K562 (cell line): ENCODE results near the gene GPATCH4. TPM values are rescaled to one million over a fixed set of nuclear protein-coding genes. Genes with fewer than 3 reads are reported as not detected.
A peak's percentile ranks its signal among the peaks of the same experiment; 100 is the strongest.

Experiments used
- ATAC-seq: fragments of 200-7000 bp; cut with Tn5 transposase; 3 replicates; pipeline ENCODE4 v1.9.1; 2020; ENCODE audit warnings: moderate library complexity
- BruUV-seq: library from RNA; stranded (reverse); fragments of 400-500 nt; replicated peaks from 2 replicates; lab custom pipeline; 2021; lab: Mats Ljungman, UMichigan
- CTCF ChIA-PET: fragments of 300-600 bp; formaldehyde crosslinking; extraction: SDS; loops from one replicate; lab custom pipeline; 2021; ENCODE audit warnings: low intra/inter-chr PET ratio; lab: Yijun Ruan, JAX
- POLR2A ChIA-PET: fragments of 300-600, 350-650 bp; sonication (Branson Sonifier 250); formaldehyde crosslinking; extraction: SDS; loops from one replicate; lab custom pipeline; 2021; ENCODE audit warnings: antibody characterized with exemption, inconsistent platforms; lab: Yijun Ruan, JAX
- DNase-seq, 4 experiments: peaks; one replicate each; pipeline versions ENCODE4 v3.0.0 to v3.0.0-alpha.2; 2011 to 2018; ENCODE audit warnings: low spot score in 3 of 4, mixed read lengths in 3 of 4; ENCODE audit errors: extremely low read depth in 1 of 4
- FAIRE-seq: peaks from 2 replicates; lab custom pipeline; 2011; peaks lifted over from hg19 to GRCh38; lab: Jason Lieb, UNC
- H2AFZ ChIP-seq: 2 replicates; pipeline ENCODE4 v1.6.0; 2011; ENCODE audit warnings: low read depth, low read length, control low read depth, inconsistent platforms
- H3K27ac ChIP-seq: fragments of 200-600 bp; 3 replicates; pipeline ENCODE4 v1.8.0; 2011; ENCODE audit warnings: low read depth, mild to moderate bottlenecking, control low read depth, inconsistent platforms, low read length, moderate library complexity, mixed read lengths; ENCODE audit errors: extremely low read depth
- H3K27me3 ChIP-seq, 2 experiments: fragments of 300-600 bp in 1 of 2; 2 replicates in 1 of 2; 3 replicates in 1 of 2; pipeline versions ENCODE4 v1.6.0 to v1.8.0; 2011; ENCODE audit warnings: inconsistent platforms in 2 of 2, low read length in 2 of 2, mild to moderate bottlenecking in 1 of 2, mixed read lengths in 1 of 2, moderate library complexity in 1 of 2; ENCODE audit not compliant: control insufficient read depth in 2 of 2, insufficient read depth in 2 of 2
- H3K36me3 ChIP-seq: fragments of 300-600 bp; 3 replicates; pipeline ENCODE4 v1.8.0; 2011; ENCODE audit warnings: mild to moderate bottlenecking, low read length, inconsistent platforms; ENCODE audit not compliant: control insufficient read depth, insufficient read depth
- H3K4me1 ChIP-seq, 2 experiments: fragments of 200-600 bp in 1 of 2; replicated peaks in 1 of 2; 2 replicates in 1 of 2; 3 replicates in 1 of 2; pipeline versions ENCODE4 v1.5.1 to v1.8.0; 2011; ENCODE audit warnings: inconsistent platforms in 2 of 2, low read length in 2 of 2, mild to moderate bottlenecking in 1 of 2, mixed read lengths in 1 of 2, moderate library complexity in 1 of 2; ENCODE audit not compliant: control insufficient read depth in 2 of 2, insufficient read depth in 2 of 2
- H3K4me2 ChIP-seq: 2 replicates; pipeline ENCODE4 v1.6.1; 2011; ENCODE audit warnings: low read length, control low read depth, inconsistent platforms, mixed read lengths; ENCODE audit not compliant: insufficient read depth
- H3K4me3 ChIP-seq: fragments of 200-600 bp; sonication (generic), shearing (Covaris generic); 2 replicates; pipeline ENCODE4 v1.5.1; 2016; ENCODE audit warnings: control low read depth, inconsistent platforms
- H3K79me2 ChIP-seq: fragments of 200-600 bp; 3 replicates; pipeline ENCODE4 v1.8.0; 2011; ENCODE audit warnings: low read length, inconsistent platforms; ENCODE audit not compliant: control insufficient read depth, insufficient read depth
- H3K9ac ChIP-seq, 2 experiments: 2 replicates each; pipeline versions ENCODE4 v1.6.0 to v1.6.1; 2011; ENCODE audit warnings: low read depth in 2 of 2, low read length in 2 of 2, control low read depth in 1 of 2, inconsistent platforms in 1 of 2, mild to moderate bottlenecking in 1 of 2, mixed read lengths in 1 of 2; ENCODE audit not compliant: insufficient read depth in 1 of 2
- H3K9me1 ChIP-seq: one replicate; pipeline ENCODE4 v1.6.0; 2011; ENCODE audit warnings: inconsistent platforms, mild to moderate bottlenecking, low read length, moderate library complexity; ENCODE audit not compliant: control insufficient read depth, insufficient read depth
- H3K9me3 ChIP-seq: replicated peaks from 2 replicates; pipeline ENCODE4 v1.5.1; 2011; ENCODE audit warnings: low read depth, low read length, inconsistent platforms; ENCODE audit not compliant: control insufficient read depth, insufficient read depth
- H4K20me1 ChIP-seq: replicated peaks from 2 replicates; pipeline ENCODE4 v1.6.1; 2011; ENCODE audit warnings: low read length, inconsistent platforms, mixed read lengths; ENCODE audit not compliant: control insufficient read depth, insufficient read depth
- ATF1 ChIP-seq, 2 experiments: fragments of 450-650 bp in 1 of 2; IDR thresholded peaks; 2 replicates each; pipeline ENCODE4 v1.6.1; 2016; ENCODE audit warnings: missing compliant biosample characterization in 1 of 2, missing genetic modification characterization in 1 of 2
- BRCA1 ChIP-seq, 2 experiments: fragments of 450-650 bp in 1 of 2; sonication (generic) in 1 of 2; formaldehyde crosslinking in 1 of 2; IDR thresholded peaks; 2 replicates each; pipeline versions ENCODE4 v1.5.0 to v1.6.1; 2017 to 2020; ENCODE audit warnings: mild to moderate bottlenecking in 1 of 2, missing genetic modification reagents in 1 of 2
- FOSL1 ChIP-seq: fragments of 200-800 bp; sonication (Bioruptor generic); conservative IDR thresholded peaks from 2 replicates; pipeline ENCODE4 v1.6.1; 2016; ENCODE audit warnings: missing genetic modification characterization, missing compliant biosample characterization
- FOXA1 ChIP-seq: fragments of 450-650 bp; IDR thresholded peaks from 2 replicates; pipeline ENCODE4 v1.6.1; 2016; ENCODE audit warnings: mild to moderate bottlenecking, borderline replicate concordance
- HLTF ChIP-seq: fragments of 450-650 bp; IDR thresholded peaks from 2 replicates; pipeline ENCODE4 v1.6.1; 2016
- IFI16 ChIP-seq: fragments of 250-450 bp; sonication (Bioruptor Pico); IDR thresholded peaks from 2 replicates; pipeline ENCODE4 v2.1.2; 2022; ENCODE audit warnings: mild to moderate bottlenecking, inconsistent platforms
- NEUROD1 ChIP-seq: fragments of 150-350 bp; IDR thresholded peaks from 2 replicates; pipeline ENCODE4 v1.6.1; 2014; ENCODE audit warnings: borderline replicate concordance, low read length, low read depth; ENCODE audit not compliant: partially characterized antibody
- RBBP5 ChIP-seq: fragments of 200-600 bp; sonication (generic); IDR thresholded peaks from 2 replicates; pipeline ENCODE4 v1.6.1; 2012; ENCODE audit warnings: borderline replicate concordance, mild to moderate bottlenecking, low read length, control low read depth, inconsistent platforms; ENCODE audit not compliant: insufficient read depth, poor library complexity, severe bottlenecking
- SMARCA4 ChIP-seq: fragments of 450-650 bp; IDR thresholded peaks from 2 replicates; pipeline ENCODE4 v1.6.1; 2016
- STAT6 ChIP-seq: sonication (generic); formaldehyde crosslinking; IDR thresholded peaks from 2 replicates; pipeline ENCODE4 v1.8.1; 2023; ENCODE audit warnings: mild to moderate bottlenecking, missing genetic modification reagents
- TAF7 ChIP-seq: fragments of 450-650 bp; IDR thresholded peaks from 2 replicates; pipeline ENCODE4 v1.6.1; 2016; ENCODE audit warnings: missing genetic modification characterization, missing compliant biosample characterization
- U2AF1 ChIP-seq: fragments of 200-400 bp; formaldehyde crosslinking; optimal IDR thresholded peaks from 2 replicates; pipeline ENCODE3; 2017; ENCODE audit warnings: mild to moderate bottlenecking, low read depth, low read length, moderate library complexity
- ZBTB12 ChIP-seq: fragments of 250-450 bp; sonication (Bioruptor Pico); IDR thresholded peaks from 2 replicates; pipeline ENCODE4 v1.4.0; 2020
- ZFPM2 ChIP-seq: fragments of 250-450 bp; sonication (Bioruptor Pico); IDR thresholded peaks from 2 replicates; pipeline ENCODE4 v1.5.1; 2022; ENCODE audit warnings: mild to moderate bottlenecking
- ZNF184 ChIP-seq: sonication (generic); formaldehyde crosslinking; IDR thresholded peaks from 2 replicates; pipeline ENCODE4 v1.5.0; 2020; ENCODE audit warnings: missing genetic modification reagents
- ZNF253 ChIP-seq: fragments of 250-450 bp; sonication (Bioruptor Pico); conservative IDR thresholded peaks from 2 replicates; pipeline ENCODE4 v1.6.1; 2021; ENCODE audit warnings: mild to moderate bottlenecking
- WGBS: fragments of 100-300 bp; shearing (Covaris generic); methylation state at CpG from one replicate; pipeline ENCODE4 v1.1.6; 2016; ENCODE audit warnings: low coverage, mixed read lengths; ENCODE audit not compliant: insufficient coverage; ENCODE audit errors: missing lambda C conversion rate; 5-methylcytosine and 5-hydroxymethylcytosine counted together
- in situ Hi-C: fragments of 300-500 bp; cut with MboI; formaldehyde crosslinking; loops from 4 replicates; pipeline ENCODE4 v1.15.0; 2018; ENCODE audit warnings: inconsistent platforms, mixed read lengths
- intact Hi-C: fragments of 100-400 bp; cut with micrococcal nuclease; formaldehyde crosslinking; loops from 2 replicates; pipeline ENCODE4 v1.14.2; 2022
- polyA plus RNA-seq, 8 experiments: library from polyadenylated mRNA; depleted of rRNA in 4 of 8; stranded (reverse) in 5 of 8; unstranded in 3 of 8; fragments of >200 nt; fragmentation: Nextera tagmentation in 2 of 8; fragmentation: Illumina TruSeq in 1 of 8; extraction: Ambion mirVana in 2 of 8; extraction: Trizol in 1 of 8; gene quantifications; 2 replicates each; pipeline versions ENCODE4 v1.2.1 to v1.2.3, GENCODE V29; 2011 to 2014; ENCODE audit warnings: inconsistent platforms in 1 of 8, missing spikeins in 1 of 8
- total RNA-seq, 7 experiments: library from RNA; depleted of rRNA in 6 of 7; stranded (reverse); fragments of >200 nt in 6 of 7; fragmentation: Illumina TruSeq in 2 of 7; extraction: Trizol in 2 of 7; gene quantifications; 2 replicates each; pipeline versions ENCODE4 v1.2.1 to v1.2.3, GENCODE V29; 2011 to 2021; ENCODE audit warnings: low replicate concordance in 1 of 7
- TF ChIP-seq, protein P1 (sequence below): fragments of 250-450 bp; sonication (Bioruptor Pico); IDR thresholded peaks from 2 replicates; pipeline ENCODE4 v1.5.0; 2022; ENCODE audit warnings: mild to moderate bottlenecking

GPATCH4 gene
- total and polyA plus RNA-seq, 9 of the 15 experiments (the other 6 are each of a cell fraction or from before 2014, with no cell fraction given), result 43.7 to 105 (median 76.5) TPM

GRCh38 chr1:156582388-156583017 is 18.8 kb downstream of the GPATCH4 start:
- Histone ChIP-seq H2AFZ (no peak overlapping the region), H3K79me2 (no peaks in the 10 kb centered on the region), H4K20me1 (no peaks in the 10 kb centered on the region), H3K9me1 (no peaks in the 10 kb centered on the region), H3K4me2 (no peak overlapping the region), H3K4me3 (no peak overlapping the region), H3K4me1 (peaks cover 0 to 10% of the 10 kb centered on the region in 2 experiments; a peak in 4 of 5 replicates), H3K9ac (peak overlapping the region in 1 of 2 experiments; percentile 55; a peak in 1 of 4 replicates), H3K27me3 (no peaks in the 10 kb centered on the region), H3K27ac (no peak overlapping the region), H3K36me3 (no peaks in the 10 kb centered on the region), H3K9me3 (no peaks in the 10 kb centered on the region)
- CTCF ChIA-PET, result interaction anchor here (4.6 kb wide), 1 partner anchor 26 kb away, joined by 77 read pairs; no protein-coding TSS in a partner anchor
- in situ Hi-C loops, result no loop called here
- POLR2A ChIA-PET, result interaction anchor here (0.6 to 1.1 kb wide), 4 partner anchors 8 to 79 kb away, joined by 3 to 4 read pairs (median 4); no protein-coding TSS in a partner anchor
- ATAC-seq, result no peak
- WGBS, result 45% methylated on average over 9 of the region's 9 CpGs
- TF ChIP-seq, protein P1, sequence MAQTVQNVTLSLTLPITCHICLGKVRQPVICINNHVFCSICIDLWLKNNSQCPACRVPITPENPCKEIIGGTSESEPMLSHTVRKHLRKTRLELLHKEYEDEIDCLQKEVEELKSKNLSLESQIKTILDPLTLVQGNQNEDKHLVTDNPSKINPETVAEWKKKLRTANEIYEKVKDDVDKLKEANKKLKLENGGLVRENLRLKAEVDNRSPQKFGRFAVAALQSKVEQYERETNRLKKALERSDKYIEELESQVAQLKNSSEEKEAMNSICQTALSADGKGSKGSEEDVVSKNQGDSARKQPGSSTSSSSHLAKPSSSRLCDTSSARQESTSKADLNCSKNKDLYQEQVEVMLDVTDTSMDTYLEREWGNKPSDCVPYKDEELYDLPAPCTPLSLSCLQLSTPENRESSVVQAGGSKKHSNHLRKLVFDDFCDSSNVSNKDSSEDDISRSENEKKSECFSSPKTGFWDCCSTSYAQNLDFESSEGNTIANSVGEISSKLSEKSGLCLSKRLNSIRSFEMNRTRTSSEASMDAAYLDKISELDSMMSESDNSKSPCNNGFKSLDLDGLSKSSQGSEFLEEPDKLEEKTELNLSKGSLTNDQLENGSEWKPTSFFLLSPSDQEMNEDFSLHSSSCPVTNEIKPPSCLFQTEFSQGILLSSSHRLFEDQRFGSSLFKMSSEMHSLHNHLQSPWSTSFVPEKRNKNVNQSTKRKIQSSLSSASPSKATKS, result no peak
- no peak for TF ChIP-seq ZFPM2 (CRISPR knock-in tag)
- no peak for TF ChIP-seq ATF1 (CRISPR knock-in tag; IDR thresholded peaks at IDR 0.05)
- TF ChIP-seq ATF1 (tag; IDR thresholded peaks at IDR 0.05), result no peak
- no peak for TF ChIP-seq ZBTB12 (CRISPR knock-in tag)
- TF ChIP-seq NEUROD1, result no peak
- no peak for TF ChIP-seq SMARCA4
- TF ChIP-seq HLTF, result no peak
- TF ChIP-seq FOXA1, result no peak
- no peak for TF ChIP-seq ZNF253 (CRISPR knock-in tag)
- TF ChIP-seq TAF7 (tag), result no peak
- no peak for TF ChIP-seq U2AF1
- TF ChIP-seq STAT6 (CRISPR knock-in tag), result no peak
- TF ChIP-seq BRCA1 (IDR thresholded peaks at IDR 0.05), result no peak
- TF ChIP-seq BRCA1 (CRISPR knock-in tag; IDR thresholded peaks at IDR 0.05), result no peak
- no peak for TF ChIP-seq ZNF184 (CRISPR knock-in tag)
- no peak for TF ChIP-seq RBBP5
- no peak for TF ChIP-seq FOSL1
- no peak for TF ChIP-seq IFI16 (CRISPR knock-in tag)
- no peak for DNase-seq
- BruUV-seq, result no TSS peak
- no peak for FAIRE-seq
- intact Hi-C loops, result no loop called here
